ENCODE data around the gene AMBRA1. TPM values are rescaled to one million over a fixed set of nuclear protein-coding genes. Genes with fewer than 3 reads are reported as not detected.
A peak's percentile ranks its signal among the peaks of the same experiment; 100 is the strongest.

AMBRA1 gene
- total RNA-seq, 1 donor from 2014 or later = 29.4 TPM

DNA sequence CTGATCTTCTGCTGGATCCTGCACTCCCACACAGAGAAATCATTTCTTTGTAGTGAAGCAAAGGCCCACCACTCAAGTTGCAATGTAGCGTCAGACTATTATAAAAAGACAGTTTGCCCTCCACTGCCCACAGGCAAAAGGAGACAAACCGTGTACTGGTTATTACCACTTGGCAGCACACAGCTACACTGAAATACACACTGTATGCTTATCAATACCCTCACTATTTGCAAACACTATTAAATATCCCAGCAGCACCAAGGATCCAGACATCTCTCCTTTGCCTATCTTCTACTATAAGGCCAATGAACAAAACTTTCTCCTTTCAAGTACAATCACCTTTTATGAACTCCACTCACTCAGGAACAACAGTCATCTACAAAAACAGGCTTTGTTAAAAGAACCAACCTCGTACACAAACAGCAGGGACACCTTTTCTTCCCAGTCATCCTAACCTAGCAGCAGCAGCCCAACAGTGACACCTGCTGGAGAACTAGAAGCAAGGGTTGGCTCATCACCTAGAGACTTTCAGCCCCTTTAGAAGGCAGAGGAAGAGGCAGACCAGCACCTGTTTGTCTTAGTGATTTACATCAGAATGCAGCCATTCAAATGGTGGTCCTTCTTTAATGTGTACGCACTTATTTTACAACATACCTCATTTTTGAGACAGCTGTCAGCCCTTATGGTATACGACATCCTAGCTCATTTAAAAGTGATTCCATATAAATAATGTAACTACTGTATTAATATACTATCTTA is 56.1 kb downstream of the AMBRA1 start:
- H3K36me3 Mint-ChIP-seq (ENCODE audit: low read depth, unreplicated experiment) = peaks cover 10% of the 10 kb centered on the region
- Histone ChIP-seq H4K20me1 (ENCODE audit: insufficient read depth, low read length) (peaks cover 86% of the 10 kb centered on the region), H3K36me3 (ENCODE audit: insufficient read depth, low read length) (peaks cover 16% of the 10 kb centered on the region), H3K4me1 (ENCODE audit: insufficient read depth, low read length) (no peaks in the 10 kb centered on the region), H3K4me3 (ENCODE audit: insufficient read depth, low read depth, low read length) (no peak overlapping the region), H3K79me2 (ENCODE audit: insufficient read depth, low read length) (peaks cover 77% of the 10 kb centered on the region), H3K9ac (ENCODE audit: low read length) (no peak overlapping the region), H3K27ac (ENCODE audit: low read depth, low read length) (no peak overlapping the region), H3K9me3 (ENCODE audit: insufficient read depth, low read depth, low read length) (no peaks in the 10 kb centered on the region), H3K4me2 (ENCODE audit: low read length) (no peak overlapping the region), H3K27me3 (ENCODE audit: insufficient read depth, low read length) (no peaks in the 10 kb centered on the region), H2AFZ (ENCODE audit: low read depth, low read length) (no peak overlapping the region)
- H3K27ac Mint-ChIP-seq (ENCODE audit: unreplicated experiment) = peak overlapping the region; percentile 73
- peaks cover 9% of the 10 kb centered on the region for H3K4me1 Mint-ChIP-seq (ENCODE audit: low read depth, unreplicated experiment)
- H3K9me3 Mint-ChIP-seq (ENCODE audit: unreplicated experiment) = no peaks in the 10 kb centered on the region
- TF ChIP-seq EZH2 (IDR thresholded peaks at IDR 0.05; ENCODE audit: insufficient read depth, low read length) = no peak
- TF ChIP-seq CTCF (IDR thresholded peaks at IDR 0.05; ENCODE audit: insufficient read depth, low read depth, low read length) = peak; percentile 97
- FAIRE-seq (no peak), DNase-seq (ENCODE audit: low read depth) (peak; percentile 43)
- no peak overlapping the region for H3K4me3 Mint-ChIP-seq (ENCODE audit: unreplicated experiment)
- H3K27me3 Mint-ChIP-seq (ENCODE audit: low read depth, unreplicated experiment) = no peaks in the 10 kb centered on the region

- peaks cover 4% of the 10 kb centered on the region for H3K36me3 Mint-ChIP-seq (ENCODE audit: low read depth, unreplicated experiment)
- peaks cover 10% of the 10 kb centered on the region for H3K36me3 ChIP-seq (ENCODE audit: insufficient read depth, low read length)
- H3K4me3 ChIP-seq (ENCODE audit: insufficient read depth, low read depth, low read length) = no peak overlapping the region
- peak; percentile 16 for TF ChIP-seq CTCF (IDR thresholded peaks at IDR 0.05; ENCODE audit: insufficient read depth, low read depth, low read length)
- no peak for TF ChIP-seq EZH2 (IDR thresholded peaks at IDR 0.05; ENCODE audit: insufficient read depth, low read length)
- no peak overlapping the region for H3K27ac Mint-ChIP-seq (ENCODE audit: unreplicated experiment)
- H3K4me2 ChIP-seq (ENCODE audit: low read length) = no peak overlapping the region
- H3K79me2 ChIP-seq (ENCODE audit: insufficient read depth, low read length) = peaks cover 80% of the 10 kb centered on the region
- H3K27me3 ChIP-seq (ENCODE audit: insufficient read depth, low read length) = no peaks in the 10 kb centered on the region
- no peak overlapping the region for H3K4me3 Mint-ChIP-seq (ENCODE audit: unreplicated experiment)
- DNase-seq (ENCODE audit: low read depth) = no peak
- no peak overlapping the region for H3K9ac ChIP-seq (ENCODE audit: low read length)
- no peaks in the 10 kb centered on the region for H3K27me3 Mint-ChIP-seq (ENCODE audit: low read depth, unreplicated experiment)
- peaks cover 85% of the 10 kb centered on the region for H4K20me1 ChIP-seq (ENCODE audit: insufficient read depth, low read length)
- H3K4me1 ChIP-seq (ENCODE audit: insufficient read depth, low read length) = no peaks in the 10 kb centered on the region
- H3K27ac ChIP-seq (ENCODE audit: low read depth, low read length) = no peak overlapping the region
- H3K4me1 Mint-ChIP-seq (ENCODE audit: low read depth, unreplicated experiment) = peaks cover 9% of the 10 kb centered on the region
- no peaks in the 10 kb centered on the region for H3K9me3 ChIP-seq (ENCODE audit: insufficient read depth, low read depth, low read length)
- FAIRE-seq = no peak
- no peaks in the 10 kb centered on the region for H3K9me3 Mint-ChIP-seq (ENCODE audit: unreplicated experiment)
- H2AFZ ChIP-seq (ENCODE audit: low read depth, low read length) = no peak overlapping the region
Observed at GRCh38 chr11:46537121-46537520, 56.7 kb downstream of the AMBRA1 start.

- FAIRE-seq (no peak), DNase-seq (ENCODE audit: low read depth) (no peak)
- peaks cover 9% of the 10 kb centered on the region for H3K4me1 Mint-ChIP-seq (ENCODE audit: low read depth, unreplicated experiment)
- peaks cover 3% of the 10 kb centered on the region for H3K36me3 Mint-ChIP-seq (ENCODE audit: low read depth, unreplicated experiment)
- Histone ChIP-seq H3K4me1 (ENCODE audit: insufficient read depth, low read length) (no peaks in the 10 kb centered on the region), H3K36me3 (ENCODE audit: insufficient read depth, low read length) (no peaks in the 10 kb centered on the region), H3K9me3 (ENCODE audit: insufficient read depth, low read depth, low read length) (no peaks in the 10 kb centered on the region), H3K4me3 (ENCODE audit: insufficient read depth, low read depth, low read length) (no peak overlapping the region), H3K27me3 (ENCODE audit: insufficient read depth, low read length) (no peaks in the 10 kb centered on the region), H4K20me1 (ENCODE audit: insufficient read depth, low read length) (peaks cover 79% of the 10 kb centered on the region), H2AFZ (ENCODE audit: low read depth, low read length) (no peak overlapping the region), H3K79me2 (ENCODE audit: insufficient read depth, low read length) (peaks cover 87% of the 10 kb centered on the region), H3K4me2 (ENCODE audit: low read length) (no peak overlapping the region), H3K27ac (ENCODE audit: low read depth, low read length) (no peak overlapping the region), H3K9ac (ENCODE audit: low read length) (no peak overlapping the region)
- TF ChIP-seq EZH2 (IDR thresholded peaks at IDR 0.05; ENCODE audit: insufficient read depth, low read length) (no peak), CTCF (IDR thresholded peaks at IDR 0.05; ENCODE audit: insufficient read depth, low read depth, low read length) (no peak)
- no peaks in the 10 kb centered on the region for H3K27me3 Mint-ChIP-seq (ENCODE audit: low read depth, unreplicated experiment)
- no peak overlapping the region for H3K4me3 Mint-ChIP-seq (ENCODE audit: unreplicated experiment)
- H3K27ac Mint-ChIP-seq (ENCODE audit: unreplicated experiment) = no peak overlapping the region
- no peaks in the 10 kb centered on the region for H3K9me3 Mint-ChIP-seq (ENCODE audit: unreplicated experiment)
Observed at GRCh38 chr11:46535688-46536087, 58.1 kb downstream of the AMBRA1 start.
